GM21526 (cell line): ENCODE data around the gene PDE4B.
"Not testable (repeated sequence)": the region's sequence is repeated elsewhere in the genome, so short reads cannot be mapped to it uniquely, and the experiment has no call there.

Experiments used
- ATAC-seq: cut with Tn5 transposase; IDR thresholded peaks from one replicate; pipeline ENCODE4 v1.9.1; 2021; ENCODE audit warnings: moderate library complexity; ENCODE audit not compliant: unreplicated experiment, low FRiP score

The PDE4B gene

DNA sequence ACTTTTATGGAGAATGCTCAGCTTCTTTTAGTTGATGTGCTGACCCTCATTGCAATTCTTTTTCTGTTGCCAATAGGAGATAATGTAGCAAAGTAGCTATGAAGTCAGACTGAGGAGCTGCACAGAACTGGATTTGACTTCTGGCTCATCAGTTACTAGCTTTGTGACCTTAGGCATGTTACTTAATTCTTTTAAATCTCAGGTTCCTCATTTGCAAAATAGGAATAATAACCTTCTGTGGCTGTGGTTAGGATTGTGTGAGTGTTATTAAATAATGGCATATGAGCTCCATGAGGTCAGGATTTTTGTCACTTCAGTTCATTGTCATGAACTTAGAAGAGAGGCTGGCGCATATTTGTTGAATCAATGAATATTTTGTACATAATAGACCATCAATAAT, 503.7 kb downstream of the PDE4B start:
- no peak for ATAC-seq

DNA sequence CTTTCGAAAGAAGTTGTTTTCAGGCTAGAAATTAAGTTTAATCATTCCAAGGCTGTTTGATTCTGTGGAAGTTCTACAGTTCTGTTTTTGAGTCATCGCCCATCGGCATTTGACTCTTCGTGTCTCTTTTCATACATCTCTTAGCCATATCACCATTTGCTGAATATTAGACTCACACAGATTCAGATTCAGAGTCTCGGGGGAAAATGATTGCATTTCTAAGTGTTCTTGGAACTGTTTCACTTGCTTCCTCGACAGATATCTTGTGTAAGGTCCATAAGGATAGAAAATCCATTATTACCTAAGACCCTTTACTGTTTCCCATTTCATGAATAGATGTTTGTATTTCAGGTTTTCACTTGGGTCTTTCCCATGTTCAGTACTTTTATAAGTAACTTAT, 504.3 kb downstream of the PDE4B start:
- ATAC-seq = no peak

GRCh38 chr1:66298464-66298863, 505.8 kb downstream of the PDE4B start:
- no peak for ATAC-seq

- ATAC-seq = no peak
Observed at GRCh38 chr1:66300280-66300971, 507.7 kb downstream of the PDE4B start.

- ATAC-seq = peak; percentile 95
Observed at GRCh38 chr1:66300972-66301451, 508.3 kb downstream of the PDE4B start.

DNA sequence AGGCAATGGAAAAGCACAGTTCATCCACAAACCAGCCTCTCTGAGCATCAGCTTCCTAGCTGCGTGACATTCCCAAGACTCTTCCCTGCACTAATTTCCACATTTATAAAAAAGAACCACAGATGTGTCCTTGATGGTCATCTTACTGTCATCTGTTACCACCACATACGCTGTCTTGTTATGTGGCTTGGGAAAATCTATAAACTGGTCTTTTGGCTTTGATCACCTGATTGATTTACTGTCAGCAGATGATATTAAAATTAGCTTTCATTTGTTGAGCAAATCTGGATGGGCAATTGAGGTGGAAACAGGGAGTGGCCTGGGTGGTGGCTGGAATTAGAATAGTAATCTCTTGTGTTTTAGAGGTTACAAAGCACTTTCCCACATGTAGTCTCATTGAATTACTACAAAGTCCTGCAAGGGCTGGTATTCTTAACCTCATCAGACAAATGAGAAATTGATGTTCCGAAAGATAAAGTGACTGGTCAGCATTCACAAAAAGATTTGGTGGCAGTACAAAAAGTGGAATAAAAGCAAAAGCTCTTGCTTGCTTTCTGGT, 509.6 kb downstream of the PDE4B start:
- ATAC-seq = no peak

DNA sequence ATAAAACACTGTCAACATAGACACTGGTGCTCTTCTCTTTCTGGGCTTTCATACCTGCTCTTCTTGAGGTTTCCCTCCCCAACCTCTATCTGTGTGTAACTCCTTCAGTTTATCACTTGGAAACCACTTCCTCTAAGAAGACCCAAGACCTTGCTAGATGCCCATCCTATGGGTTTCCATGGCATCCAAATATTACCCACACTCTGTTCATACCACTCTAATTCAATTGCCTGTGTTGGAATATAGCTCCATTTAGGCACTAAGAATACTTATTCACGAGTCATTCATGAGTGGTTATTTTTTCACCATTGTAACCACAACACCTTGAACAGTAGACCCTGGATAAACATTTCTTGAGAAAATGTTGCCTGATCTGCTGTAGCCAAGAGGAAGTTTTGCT, 510.1 kb downstream of the PDE4B start:
- ATAC-seq = no peak

GRCh38 chr1:66303646-66304045, 511.0 kb downstream of the PDE4B start:
- ATAC-seq = no peak

GRCh38 chr1:66304128-66304527, 511.4 kb downstream of the PDE4B start:
- no peak for ATAC-seq

DNA sequence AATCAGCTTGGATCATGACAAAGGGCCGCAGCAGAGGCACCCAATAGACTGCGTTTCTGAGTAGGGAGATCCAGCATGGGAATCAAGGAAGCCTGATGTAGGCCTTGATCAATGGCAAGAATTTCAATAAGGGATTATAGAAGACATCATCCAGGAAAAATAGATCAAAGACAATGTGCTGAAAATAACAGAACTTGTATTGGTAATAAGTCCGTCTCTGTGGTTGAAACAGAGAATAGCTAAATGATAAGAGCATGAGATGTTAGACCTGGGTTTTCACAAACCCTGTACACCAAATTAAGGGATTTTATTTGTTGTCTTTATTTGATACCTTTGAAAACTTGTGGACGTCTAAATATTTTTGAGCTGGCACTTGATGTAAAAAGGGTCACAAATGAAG, 513.2 kb downstream of the PDE4B start:
- ATAC-seq = no peak

- ATAC-seq = no peak
Observed at GRCh38 chr1:66309006-66309741, 516.5 kb downstream of the PDE4B start.

GRCh38 chr1:66311092-66311491, 518.4 kb downstream of the PDE4B start:
- ATAC-seq = no peak

DNA sequence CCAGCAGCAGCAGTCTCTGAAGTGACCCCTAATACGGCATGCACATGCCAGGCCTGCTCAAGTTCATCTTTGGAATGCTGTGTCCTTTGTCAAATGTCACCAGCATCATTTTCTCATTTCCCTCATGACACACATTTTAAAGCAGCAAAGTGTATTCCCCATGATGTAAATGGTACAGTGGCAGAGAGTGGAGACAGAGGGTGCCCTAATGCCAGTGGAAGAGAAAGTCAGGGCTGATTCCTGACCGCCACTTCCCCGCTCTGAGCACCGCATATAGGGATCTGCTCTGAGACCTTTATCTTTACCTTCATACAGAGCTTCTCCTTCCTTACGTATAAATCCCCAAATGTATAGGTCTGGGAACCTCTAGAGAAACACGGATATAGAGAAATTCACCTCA, 518.9 kb downstream of the PDE4B start:
- ATAC-seq = no peak

DNA sequence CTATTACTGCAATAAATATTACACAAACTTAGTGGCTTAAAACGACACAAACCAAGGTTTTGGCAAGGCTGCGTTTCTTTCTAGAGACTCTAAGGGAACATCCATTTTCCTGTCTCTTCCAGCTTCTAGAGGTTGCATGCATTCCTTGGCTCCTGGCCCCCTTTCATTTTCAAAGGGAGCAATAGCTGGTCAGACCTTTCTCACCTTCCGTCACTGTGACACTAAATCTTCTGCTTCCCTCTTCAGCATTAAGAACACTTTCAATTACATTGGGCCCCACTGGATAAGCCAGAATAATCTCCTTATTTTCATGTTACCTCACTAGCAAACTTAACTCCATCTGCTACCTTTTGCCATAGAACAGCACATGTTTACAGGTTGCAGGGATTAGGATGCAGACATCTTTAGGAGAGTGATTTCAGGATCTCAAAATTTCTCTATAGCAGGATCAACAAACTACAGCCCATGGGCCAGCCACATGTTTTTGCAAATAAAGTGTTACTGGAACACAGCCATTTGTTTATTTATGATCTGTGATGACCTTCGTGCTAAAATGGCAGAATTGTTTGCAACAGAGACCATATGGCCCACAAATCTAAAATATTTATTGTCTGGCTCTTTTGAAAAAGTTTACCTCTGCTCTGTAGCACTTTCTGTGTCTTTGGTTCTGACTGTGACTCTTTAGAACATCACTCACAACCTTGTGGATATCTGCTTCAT, 519.7 kb downstream of the PDE4B start:
- ATAC-seq = no peak

GRCh38 chr1:66313429-66313828, 520.7 kb downstream of the PDE4B start:
- ATAC-seq = no peak

DNA sequence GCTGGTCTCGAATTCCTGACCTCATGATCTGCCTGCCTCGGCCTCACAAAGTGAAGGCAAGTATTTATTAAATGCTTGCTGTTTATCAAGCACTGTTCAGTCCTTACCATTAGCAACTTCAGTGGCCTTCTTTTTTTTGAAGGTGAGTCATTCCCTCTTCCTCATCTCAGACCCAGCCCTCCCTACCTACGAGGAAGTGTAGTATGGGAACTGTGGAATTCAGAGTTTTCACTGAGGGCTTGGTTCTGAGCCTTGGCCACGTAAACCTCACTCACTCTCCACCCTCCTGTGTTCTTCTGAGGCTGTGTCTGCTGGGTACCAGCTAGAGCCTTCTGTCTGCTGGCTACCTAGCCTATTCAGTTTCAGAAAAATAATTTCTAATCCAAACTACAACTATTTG, 523.0 kb downstream of the PDE4B start:
- no peak for ATAC-seq

DNA sequence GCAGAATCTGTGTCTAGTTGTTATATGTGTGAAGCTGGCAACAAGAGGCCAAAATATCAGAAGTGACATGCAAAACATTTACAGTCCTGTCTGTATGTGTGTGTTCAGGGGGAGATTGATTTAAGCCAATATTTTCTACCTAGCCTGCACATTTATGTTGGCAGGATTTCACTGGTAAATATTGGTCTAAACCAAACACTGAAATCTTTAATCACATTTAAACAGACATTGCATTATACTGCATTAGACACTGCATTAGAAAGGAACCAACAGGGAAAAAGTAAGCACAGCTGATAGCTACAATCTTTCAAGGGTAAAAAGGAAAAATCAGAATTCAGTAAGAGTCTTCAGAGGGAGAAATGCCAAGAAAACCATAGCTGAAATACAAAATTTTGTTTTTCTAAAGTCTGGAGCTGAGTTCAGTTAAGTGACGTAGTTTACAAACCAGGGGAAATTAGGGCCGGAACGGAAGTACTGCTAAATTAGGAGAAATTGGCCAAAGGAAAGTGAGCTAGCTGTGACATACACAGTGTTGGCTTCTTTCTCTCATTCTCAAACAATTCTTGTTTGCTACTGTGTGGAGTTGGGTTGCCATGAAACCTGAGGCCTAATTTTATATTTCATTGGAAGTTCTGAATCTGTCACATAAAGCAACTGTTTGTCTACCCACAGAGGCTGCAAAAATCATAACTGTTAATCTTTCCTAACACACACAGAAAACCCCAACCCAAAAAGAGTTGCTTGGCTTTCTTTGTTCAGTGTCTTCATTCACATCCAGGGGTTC, 524.0 kb downstream of the PDE4B start:
- ATAC-seq = no peak

- no peak for ATAC-seq
Observed at GRCh38 chr1:66317248-66317515, 524.5 kb downstream of the PDE4B start.

DNA sequence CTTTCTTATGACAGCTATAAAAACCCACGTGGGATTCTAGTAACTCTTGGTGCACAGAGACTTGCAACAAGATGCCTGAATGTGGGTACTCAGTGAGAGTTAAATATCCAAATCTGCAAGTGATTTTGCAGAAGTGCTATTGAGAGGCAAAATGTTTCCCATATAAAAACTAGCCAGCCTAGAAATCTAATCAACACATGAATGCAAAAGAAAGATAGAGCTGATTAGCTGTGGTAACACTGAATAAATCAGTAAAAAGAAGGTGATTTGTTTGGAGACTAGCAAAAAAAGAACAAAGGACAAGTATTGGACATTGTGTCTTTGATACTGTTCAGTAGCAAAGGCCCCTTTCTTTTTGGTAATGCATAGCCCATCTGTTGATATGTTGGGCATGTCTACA, 527.5 kb downstream of the PDE4B start:
- ATAC-seq = no peak

GRCh38 chr1:66322462-66322861, 529.8 kb downstream of the PDE4B start:
- not testable (repeated sequence) for ATAC-seq
